Measurements from ENCODE around the gene TIPIN.
A peak's percentile ranks its signal among the peaks of the same experiment; 100 is the strongest.
"Not testable (repeated sequence)": the region's sequence is repeated elsewhere in the genome, so short reads cannot be mapped to it uniquely, and the experiment has no call there.

Gene TIPIN

DNA sequence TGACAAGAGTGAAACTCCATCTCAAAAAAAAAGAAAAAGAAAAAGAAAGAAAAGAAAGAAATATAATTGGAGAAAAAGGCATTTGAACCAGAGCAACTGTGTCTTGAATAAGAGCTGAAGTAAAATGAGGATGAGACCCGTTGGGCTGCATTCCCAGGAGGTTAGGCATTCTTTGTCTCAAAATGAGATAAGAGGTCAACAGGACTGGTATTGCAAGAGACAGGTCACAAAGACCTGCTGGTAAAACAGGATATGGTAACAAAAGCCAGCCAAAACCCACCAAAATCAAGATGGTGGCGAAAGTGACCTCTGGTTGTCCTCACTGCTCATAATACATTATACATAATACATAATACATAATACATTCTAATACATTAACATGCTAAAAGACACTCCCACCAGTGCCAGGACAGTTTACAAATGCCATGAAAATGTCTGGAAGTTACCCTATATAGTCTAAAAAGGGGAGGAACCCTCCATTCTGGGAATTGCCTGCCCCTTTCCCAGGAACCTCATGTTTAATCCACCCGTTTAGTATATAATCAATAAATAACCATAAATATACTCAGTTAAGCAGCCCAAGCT is 8.6 kb upstream of the TIPIN start:
- DNase-seq (ENCODE audit: low spot score) (no peak), ATAC-seq (ENCODE audit: low read depth) (no peak)
- H3K9me3 ChIP-seq (ENCODE audit: severe bottlenecking): no peaks in the 10 kb centered on the region
- no peaks in the 10 kb centered on the region for H3K27me3 ChIP-seq (ENCODE audit: insufficient read depth, poor library complexity, severe bottlenecking)
- H3K27ac ChIP-seq (ENCODE audit: poor library complexity, severe bottlenecking): no peak overlapping the region
- TF ChIP-seq, protein P1, sequence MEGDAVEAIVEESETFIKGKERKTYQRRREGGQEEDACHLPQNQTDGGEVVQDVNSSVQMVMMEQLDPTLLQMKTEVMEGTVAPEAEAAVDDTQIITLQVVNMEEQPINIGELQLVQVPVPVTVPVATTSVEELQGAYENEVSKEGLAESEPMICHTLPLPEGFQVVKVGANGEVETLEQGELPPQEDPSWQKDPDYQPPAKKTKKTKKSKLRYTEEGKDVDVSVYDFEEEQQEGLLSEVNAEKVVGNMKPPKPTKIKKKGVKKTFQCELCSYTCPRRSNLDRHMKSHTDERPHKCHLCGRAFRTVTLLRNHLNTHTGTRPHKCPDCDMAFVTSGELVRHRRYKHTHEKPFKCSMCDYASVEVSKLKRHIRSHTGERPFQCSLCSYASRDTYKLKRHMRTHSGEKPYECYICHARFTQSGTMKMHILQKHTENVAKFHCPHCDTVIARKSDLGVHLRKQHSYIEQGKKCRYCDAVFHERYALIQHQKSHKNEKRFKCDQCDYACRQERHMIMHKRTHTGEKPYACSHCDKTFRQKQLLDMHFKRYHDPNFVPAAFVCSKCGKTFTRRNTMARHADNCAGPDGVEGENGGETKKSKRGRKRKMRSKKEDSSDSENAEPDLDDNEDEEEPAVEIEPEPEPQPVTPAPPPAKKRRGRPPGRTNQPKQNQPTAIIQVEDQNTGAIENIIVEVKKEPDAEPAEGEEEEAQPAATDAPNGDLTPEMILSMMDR (IDR thresholded peaks at IDR 0.05; ENCODE audit: poor library complexity, severe bottlenecking): no peak
- H3K36me3 ChIP-seq (ENCODE audit: low read depth): no peaks in the 10 kb centered on the region
- no peak overlapping the region for H3K4me3 ChIP-seq (ENCODE audit: severe bottlenecking)
- peaks cover 13% of the 10 kb centered on the region for H3K4me1 ChIP-seq (ENCODE audit: insufficient read depth, poor library complexity, severe bottlenecking)

DNA sequence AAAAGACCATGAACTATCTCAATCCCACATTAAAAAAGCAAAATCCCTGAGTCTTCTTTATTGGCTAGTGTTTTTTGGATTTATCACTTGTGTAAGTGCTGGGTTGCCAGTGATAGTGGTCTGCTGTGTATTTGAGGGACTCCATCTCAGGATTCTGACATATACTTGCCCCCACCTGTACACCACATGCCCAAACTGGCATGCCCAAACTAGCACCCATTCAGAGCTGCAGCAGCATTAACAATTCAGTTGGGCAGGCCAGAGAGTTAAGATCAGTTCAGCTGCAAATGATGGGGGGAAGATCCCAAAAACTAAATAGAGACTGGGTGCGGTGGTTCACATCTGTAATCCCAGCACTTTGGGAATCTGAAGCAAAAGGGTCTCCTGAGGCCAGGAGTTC is 6.3 kb upstream of the TIPIN start:
- H3K27ac ChIP-seq (ENCODE audit: poor library complexity, severe bottlenecking): no peak overlapping the region
- no peaks in the 10 kb centered on the region for H3K27me3 ChIP-seq (ENCODE audit: insufficient read depth, poor library complexity, severe bottlenecking)
- H3K36me3 ChIP-seq (ENCODE audit: low read depth): no peaks in the 10 kb centered on the region
- no peak for ATAC-seq (ENCODE audit: low read depth)
- TF ChIP-seq, protein P1 (IDR thresholded peaks at IDR 0.05; ENCODE audit: poor library complexity, severe bottlenecking): no peak
- H3K9me3 ChIP-seq (ENCODE audit: severe bottlenecking): no peaks in the 10 kb centered on the region
- no peak for DNase-seq (ENCODE audit: low spot score)
- H3K4me1 ChIP-seq (ENCODE audit: insufficient read depth, poor library complexity, severe bottlenecking): peaks cover 17% of the 10 kb centered on the region
- no peak overlapping the region for H3K4me3 ChIP-seq (ENCODE audit: severe bottlenecking)

DNA sequence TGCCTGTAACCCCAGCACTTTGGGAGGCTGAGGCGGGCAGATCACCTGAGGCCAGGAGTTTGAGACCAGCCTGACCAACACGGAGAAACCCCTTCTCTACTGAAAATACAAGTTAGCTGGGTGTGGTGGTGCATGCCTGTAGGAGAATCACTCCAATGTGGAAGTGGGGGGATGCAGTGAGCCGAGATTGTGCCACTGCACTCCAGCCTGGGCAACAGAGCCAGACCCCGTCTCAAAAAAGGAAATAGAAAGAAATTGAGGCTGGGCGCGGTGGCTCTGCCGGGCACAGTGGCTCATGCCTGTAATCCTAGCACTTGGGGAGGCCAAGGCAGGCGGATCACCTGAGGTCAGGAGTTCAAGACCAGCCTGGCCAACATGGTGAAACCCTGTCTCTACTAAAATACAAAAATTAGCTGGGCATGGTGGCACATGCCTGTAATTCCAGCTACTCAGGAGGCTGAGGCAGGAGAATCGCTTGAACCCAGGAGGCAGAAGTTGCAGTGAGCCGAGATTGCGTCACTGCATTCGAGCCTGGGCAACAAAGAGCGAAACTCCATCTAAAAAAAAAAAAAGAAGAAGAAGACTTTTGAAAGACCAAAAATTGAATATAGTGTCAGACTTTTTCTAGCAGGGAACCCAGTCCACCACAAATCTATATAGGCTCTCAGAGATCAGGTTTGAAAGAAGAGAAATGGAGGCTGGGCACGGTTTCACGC is 5.4 kb upstream of the TIPIN start:
- not testable (repeated sequence) for H3K9me3 ChIP-seq (ENCODE audit: severe bottlenecking); H3K4me3 ChIP-seq (ENCODE audit: severe bottlenecking); DNase-seq (ENCODE audit: low spot score); H3K36me3 ChIP-seq (ENCODE audit: low read depth); H3K27ac ChIP-seq (ENCODE audit: poor library complexity, severe bottlenecking); H3K27me3 ChIP-seq (ENCODE audit: insufficient read depth, poor library complexity, severe bottlenecking); ATAC-seq (ENCODE audit: low read depth)
- H3K4me1 ChIP-seq (ENCODE audit: insufficient read depth, poor library complexity, severe bottlenecking): peaks cover 17% of the 10 kb centered on the region

DNA sequence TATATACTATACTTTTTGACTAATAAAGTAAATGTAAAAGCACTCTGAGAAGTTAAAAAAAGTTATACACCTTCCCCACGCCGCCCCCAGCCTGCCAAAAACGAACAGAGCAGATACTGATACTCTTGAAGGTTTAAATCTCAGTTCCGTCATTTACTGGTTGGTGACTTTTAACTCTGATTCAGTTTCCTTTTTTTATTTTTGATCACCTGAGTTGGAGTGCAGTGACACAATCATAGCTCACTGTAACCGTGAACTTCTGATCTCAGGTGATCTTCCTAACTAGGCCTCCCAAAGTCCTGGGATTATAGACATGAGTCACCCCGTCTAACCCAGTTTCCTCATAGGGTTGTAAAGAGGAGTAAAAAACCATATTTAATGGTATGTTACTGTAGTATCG is 3.3 kb upstream of the TIPIN start:
- ATAC-seq (ENCODE audit: low read depth) (peak; percentile 81), DNase-seq (ENCODE audit: low spot score) (no peak)
- Histone ChIP-seq H3K4me1 (ENCODE audit: insufficient read depth, poor library complexity, severe bottlenecking) (peaks cover 20% of the 10 kb centered on the region), H3K4me3 (ENCODE audit: severe bottlenecking) (no peak overlapping the region), H3K9me3 (ENCODE audit: severe bottlenecking) (no peaks in the 10 kb centered on the region), H3K27ac (ENCODE audit: poor library complexity, severe bottlenecking) (peak overlapping the region; percentile 79), H3K27me3 (ENCODE audit: insufficient read depth, poor library complexity, severe bottlenecking) (no peaks in the 10 kb centered on the region), H3K36me3 (ENCODE audit: low read depth) (no peaks in the 10 kb centered on the region)
- TF ChIP-seq, protein P1 (IDR thresholded peaks at IDR 0.05; ENCODE audit: poor library complexity, severe bottlenecking): no peak

DNA sequence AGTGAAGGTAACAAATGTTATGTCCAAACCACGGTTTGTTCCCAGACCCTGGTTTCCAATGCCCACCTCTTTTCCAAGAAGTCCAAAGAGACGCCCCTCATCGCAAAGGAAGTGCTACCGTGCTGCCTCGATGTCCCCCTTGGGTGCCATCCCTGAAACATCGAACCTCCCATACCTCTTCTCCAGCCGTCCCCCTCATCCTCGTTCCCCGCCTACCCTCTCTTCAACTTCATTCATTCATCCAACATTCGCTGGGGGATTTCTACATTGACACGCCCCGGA is 467 bp downstream of the TIPIN start:
- ATAC-seq (ENCODE audit: low read depth) (no peak), DNase-seq (ENCODE audit: low spot score) (no peak)
- H3K36me3 ChIP-seq (ENCODE audit: low read depth): peaks cover 31% of the 10 kb centered on the region

DNA sequence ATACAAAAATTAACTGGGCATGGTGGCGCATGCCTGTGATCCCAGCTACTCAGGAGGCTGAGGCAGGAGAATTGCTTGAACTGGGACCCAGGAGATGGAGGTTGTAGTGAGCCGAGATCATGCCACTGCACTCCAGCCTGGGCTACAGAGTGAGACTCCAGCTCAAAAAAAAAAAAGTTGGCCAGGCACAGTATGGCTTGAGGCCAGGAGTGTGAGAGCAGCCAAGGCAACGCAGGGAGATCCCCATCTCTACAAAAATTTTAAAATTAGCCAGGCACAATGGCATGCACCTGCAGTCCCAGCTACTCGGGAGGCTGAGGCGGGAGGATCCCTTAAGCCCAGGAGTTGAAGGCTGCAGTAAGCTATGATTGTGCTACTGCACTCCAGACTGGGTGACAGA is 8.0 kb downstream of the TIPIN start:
- H3K27me3 ChIP-seq (ENCODE audit: insufficient read depth, poor library complexity, severe bottlenecking); H3K9me3 ChIP-seq (ENCODE audit: severe bottlenecking); DNase-seq (ENCODE audit: low spot score); H3K4me3 ChIP-seq (ENCODE audit: severe bottlenecking); ATAC-seq (ENCODE audit: low read depth); H3K4me1 ChIP-seq (ENCODE audit: insufficient read depth, poor library complexity, severe bottlenecking); H3K27ac ChIP-seq (ENCODE audit: poor library complexity, severe bottlenecking): not testable (repeated sequence)
- peaks cover 95% of the 10 kb centered on the region for H3K36me3 ChIP-seq (ENCODE audit: low read depth)

More for the DNA sequence above, 467 bp downstream of the TIPIN start:
- H3K9me3 ChIP-seq (ENCODE audit: severe bottlenecking): no peaks in the 10 kb centered on the region
- TF ChIP-seq, protein P1 (IDR thresholded peaks at IDR 0.05; ENCODE audit: poor library complexity, severe bottlenecking): no peak
- H3K27me3 ChIP-seq (ENCODE audit: insufficient read depth, poor library complexity, severe bottlenecking): no peaks in the 10 kb centered on the region
- peak overlapping the region; percentile 62 for H3K4me3 ChIP-seq (ENCODE audit: severe bottlenecking)
- peaks cover 20% of the 10 kb centered on the region for H3K4me1 ChIP-seq (ENCODE audit: insufficient read depth, poor library complexity, severe bottlenecking)
- H3K27ac ChIP-seq (ENCODE audit: poor library complexity, severe bottlenecking): peak overlapping the region; percentile 53
